Fibroblast of mammary gland (primary cell): ENCODE measurements around the gene TEX29.

Experiments used
- DNase-seq: peaks from one replicate; pipeline ENCODE4 v3.0.0-alpha.2; 2010; ENCODE audit warnings: low read depth
- H3K4me3 ChIP-seq: 2 replicates; pipeline ENCODE4 v1.5.1; 2011; ENCODE audit warnings: low read depth, mild to moderate bottlenecking, low read length, moderate library complexity; ENCODE audit not compliant: control insufficient read depth
- CTCF ChIP-seq: conservative IDR thresholded peaks from 2 replicates; pipeline ENCODE4 v1.5.1; 2011; ENCODE audit warnings: low read depth, low read length, inconsistent platforms; ENCODE audit not compliant: control insufficient read depth, insufficient read depth

The TEX29 gene

GRCh38 chr13:111325146-111325890 is 4.9 kb downstream of the TEX29 start:
- no peak overlapping the region for H3K4me3 ChIP-seq
- DNase-seq: no peak
- no peak for TF ChIP-seq CTCF

GRCh38 chr13:111325941-111326620 is 5.6 kb downstream of the TEX29 start:
- no peak for TF ChIP-seq CTCF
- DNase-seq: no peak
- no peak overlapping the region for H3K4me3 ChIP-seq

- TF ChIP-seq CTCF: no peak
- no peak for DNase-seq
- H3K4me3 ChIP-seq: no peak overlapping the region
Measured at GRCh38 chr13:111326621-111326965, 6.2 kb downstream of the TEX29 start.

- no peak for DNase-seq
- H3K4me3 ChIP-seq: no peak overlapping the region
- TF ChIP-seq CTCF: no peak
Measured at GRCh38 chr13:111326981-111327642, 6.7 kb downstream of the TEX29 start.

- H3K4me3 ChIP-seq: no peak overlapping the region
- DNase-seq: no peak
- TF ChIP-seq CTCF: no peak
Measured at GRCh38 chr13:111327730-111328573, 7.5 kb downstream of the TEX29 start.
